GM12864 (cell line): Measurements from ENCODE around the gene COQ4.

Experiments
- DNase-seq: peaks from one replicate; pipeline ENCODE4 v3.0.0-alpha.2; 2011; ENCODE audit warnings: low read depth
- H3K4me3 ChIP-seq: 2 replicates; pipeline ENCODE4 v1.5.1; 2011; ENCODE audit warnings: mild to moderate bottlenecking, low read depth, low read length, control low read depth
- CTCF ChIP-seq: IDR thresholded peaks from 2 replicates; pipeline ENCODE4 v1.5.1; 2011; ENCODE audit warnings: low read depth, mild to moderate bottlenecking, moderate library complexity, low read length, control low read depth, inconsistent platforms; ENCODE audit errors: missing control alignments

The COQ4 gene

GRCh38 chr9:128375865-128376264, 53.2 kb downstream of the COQ4 start:
- H3K4me3 ChIP-seq = no peak overlapping the region
- no peak for TF ChIP-seq CTCF
- no peak for DNase-seq

- DNase-seq = no peak
- no peak for TF ChIP-seq CTCF
- H3K4me3 ChIP-seq = no peak overlapping the region
Measured at GRCh38 chr9:128382261-128382660, 59.6 kb downstream of the COQ4 start.

- DNase-seq = no peak
- H3K4me3 ChIP-seq = no peak overlapping the region
- no peak for TF ChIP-seq CTCF
Measured at GRCh38 chr9:128383007-128383753, 60.5 kb downstream of the COQ4 start.
